ENCODE results near the gene VASN.
"Not testable (repeated sequence)": the region's sequence is repeated elsewhere in the genome, so short reads cannot be mapped to it uniquely, and the experiment has no call there.

VASN gene

GRCh38 chr16:4336701-4337539 is 34.7 kb upstream of the VASN start:
- no peak for DNase-seq (ENCODE audit: low read depth in 1 of 2, low spot score in 1 of 2)

- DNase-seq (ENCODE audit: low read depth in 1 of 2, low spot score in 1 of 2) = no peak
These were observed 34.0 kb upstream of the VASN start for GRCh38 chr16:4337540-4338088.

- no peak for DNase-seq (ENCODE audit: low read depth in 1 of 2, low spot score in 1 of 2)
These were observed 33.5 kb upstream of the VASN start for GRCh38 chr16:4338125-4338582.

GRCh38 chr16:4338712-4339299 is 32.8 kb upstream of the VASN start:
- no peak for DNase-seq (ENCODE audit: low read depth in 1 of 2, low spot score in 1 of 2)

- no peak for DNase-seq (ENCODE audit: low read depth in 1 of 2, low spot score in 1 of 2)
These were observed 32.2 kb upstream of the VASN start for GRCh38 chr16:4339455-4339854.

GRCh38 chr16:4339909-4340308 is 31.7 kb upstream of the VASN start:
- DNase-seq (ENCODE audit: low read depth in 1 of 2, low spot score in 1 of 2) = no peak

GRCh38 chr16:4340443-4340842 is 31.2 kb upstream of the VASN start:
- DNase-seq (ENCODE audit: low read depth in 1 of 2, low spot score in 1 of 2) = no peak

- DNase-seq (ENCODE audit: low read depth in 1 of 2, low spot score in 1 of 2) = no peak
These were observed 30.4 kb upstream of the VASN start for GRCh38 chr16:4341250-4341649.

GRCh38 chr16:4342866-4343744 is 28.5 kb upstream of the VASN start:
- DNase-seq (ENCODE audit: low read depth in 1 of 2, low spot score in 1 of 2) = no peak

- not testable (repeated sequence) for DNase-seq (ENCODE audit: low read depth in 1 of 2, low spot score in 1 of 2)
These were observed 27.2 kb upstream of the VASN start for GRCh38 chr16:4344300-4344982.

- DNase-seq (ENCODE audit: low read depth in 1 of 2, low spot score in 1 of 2) = no peak
These were observed 26.4 kb upstream of the VASN start for GRCh38 chr16:4344983-4345835.

- no peak for DNase-seq (ENCODE audit: low read depth in 1 of 2, low spot score in 1 of 2)
These were observed 25.5 kb upstream of the VASN start for GRCh38 chr16:4345836-4346781.

- no peak for DNase-seq (ENCODE audit: low read depth in 1 of 2, low spot score in 1 of 2)
These were observed 24.6 kb upstream of the VASN start for GRCh38 chr16:4347010-4347409.

GRCh38 chr16:4347765-4348509 is 23.7 kb upstream of the VASN start:
- no peak for DNase-seq (ENCODE audit: low read depth in 1 of 2, low spot score in 1 of 2)

- DNase-seq (ENCODE audit: low read depth in 1 of 2, low spot score in 1 of 2) = no peak
These were observed 22.3 kb upstream of the VASN start for GRCh38 chr16:4349332-4349731.

- no peak for DNase-seq (ENCODE audit: low read depth in 1 of 2, low spot score in 1 of 2)
These were observed 21.3 kb upstream of the VASN start for GRCh38 chr16:4350365-4350786.

- peak; percentile 97 to 98 for DNase-seq (ENCODE audit: low read depth in 1 of 2, low spot score in 1 of 2)
These were observed 20.6 kb upstream of the VASN start, which contains the start of gene PAM16 for GRCh38 chr16:4350787-4351659. PAM16 (minus strand) TSS chr16:4351321; CDS start chr16:4351234, 87 bp downstream.
